ENCODE measurements around the gene OSBP2.

The OSBP2 gene

DNA sequence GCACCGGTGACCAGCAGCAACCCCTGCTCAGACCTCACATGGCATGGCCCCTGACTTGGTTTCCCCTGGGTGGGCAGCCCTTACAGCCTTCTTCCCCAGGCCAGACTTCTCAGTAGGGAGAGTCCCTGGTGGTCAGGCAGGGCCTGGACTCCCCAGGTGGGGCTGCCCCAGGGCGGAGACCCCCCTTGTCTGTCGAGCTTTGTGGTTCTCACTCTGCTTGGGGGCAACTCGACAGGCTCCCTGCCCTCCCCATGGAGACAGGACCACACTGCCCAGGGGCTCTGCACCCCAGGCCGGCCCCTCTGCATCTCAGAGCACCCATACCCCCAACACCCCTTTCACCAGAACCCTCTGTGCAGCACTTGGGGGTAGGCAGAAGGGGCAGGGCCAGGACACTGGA lies 186.2 kb downstream of the OSBP2 start:
- TF ChIP-seq, protein P1, sequence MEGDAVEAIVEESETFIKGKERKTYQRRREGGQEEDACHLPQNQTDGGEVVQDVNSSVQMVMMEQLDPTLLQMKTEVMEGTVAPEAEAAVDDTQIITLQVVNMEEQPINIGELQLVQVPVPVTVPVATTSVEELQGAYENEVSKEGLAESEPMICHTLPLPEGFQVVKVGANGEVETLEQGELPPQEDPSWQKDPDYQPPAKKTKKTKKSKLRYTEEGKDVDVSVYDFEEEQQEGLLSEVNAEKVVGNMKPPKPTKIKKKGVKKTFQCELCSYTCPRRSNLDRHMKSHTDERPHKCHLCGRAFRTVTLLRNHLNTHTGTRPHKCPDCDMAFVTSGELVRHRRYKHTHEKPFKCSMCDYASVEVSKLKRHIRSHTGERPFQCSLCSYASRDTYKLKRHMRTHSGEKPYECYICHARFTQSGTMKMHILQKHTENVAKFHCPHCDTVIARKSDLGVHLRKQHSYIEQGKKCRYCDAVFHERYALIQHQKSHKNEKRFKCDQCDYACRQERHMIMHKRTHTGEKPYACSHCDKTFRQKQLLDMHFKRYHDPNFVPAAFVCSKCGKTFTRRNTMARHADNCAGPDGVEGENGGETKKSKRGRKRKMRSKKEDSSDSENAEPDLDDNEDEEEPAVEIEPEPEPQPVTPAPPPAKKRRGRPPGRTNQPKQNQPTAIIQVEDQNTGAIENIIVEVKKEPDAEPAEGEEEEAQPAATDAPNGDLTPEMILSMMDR (conservative IDR thresholded peaks at IDR 0.05): no peak
- H3K27ac ChIP-seq: no peak overlapping the region

DNA sequence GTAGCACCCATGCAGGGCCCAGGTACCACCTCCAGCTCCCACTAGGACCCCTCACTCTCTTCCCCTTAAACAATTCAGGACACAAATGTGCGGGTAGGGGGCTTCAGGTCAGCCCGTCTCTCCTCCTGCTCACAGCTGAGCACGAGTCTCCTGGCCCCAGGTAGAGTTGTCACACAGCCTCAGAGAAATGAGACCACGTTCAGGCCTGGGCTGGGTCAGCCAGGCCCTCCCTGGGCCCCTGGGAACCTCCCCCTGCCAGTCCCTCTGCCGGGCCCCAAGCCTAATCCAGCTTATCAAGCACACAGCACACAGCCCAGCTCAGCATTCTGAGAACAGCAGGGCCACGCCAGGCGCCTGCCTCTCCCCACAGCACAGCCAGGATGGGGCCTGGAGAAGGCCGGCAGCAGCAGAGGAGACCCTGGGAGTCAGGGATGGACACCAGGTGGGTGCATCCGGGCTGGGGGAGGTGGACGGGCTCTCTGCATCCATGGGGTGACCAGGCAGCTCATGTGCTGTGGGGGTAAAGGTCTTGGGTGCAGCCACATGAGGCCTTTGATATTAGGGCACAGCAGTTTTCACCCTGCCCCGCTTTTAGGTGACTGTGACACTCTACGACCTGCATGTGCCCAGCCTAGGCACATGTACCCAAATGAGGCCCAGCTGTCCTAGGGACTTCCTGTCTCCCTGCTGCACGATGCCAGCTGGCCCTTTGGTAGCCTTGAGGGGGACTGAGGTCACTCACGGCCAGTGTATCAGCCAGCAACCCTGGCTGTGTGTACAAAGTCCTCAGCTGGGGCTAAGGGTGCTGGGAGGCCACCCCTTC lies 186.9 kb downstream of the OSBP2 start:
- no peak overlapping the region for H3K27ac ChIP-seq

DNA sequence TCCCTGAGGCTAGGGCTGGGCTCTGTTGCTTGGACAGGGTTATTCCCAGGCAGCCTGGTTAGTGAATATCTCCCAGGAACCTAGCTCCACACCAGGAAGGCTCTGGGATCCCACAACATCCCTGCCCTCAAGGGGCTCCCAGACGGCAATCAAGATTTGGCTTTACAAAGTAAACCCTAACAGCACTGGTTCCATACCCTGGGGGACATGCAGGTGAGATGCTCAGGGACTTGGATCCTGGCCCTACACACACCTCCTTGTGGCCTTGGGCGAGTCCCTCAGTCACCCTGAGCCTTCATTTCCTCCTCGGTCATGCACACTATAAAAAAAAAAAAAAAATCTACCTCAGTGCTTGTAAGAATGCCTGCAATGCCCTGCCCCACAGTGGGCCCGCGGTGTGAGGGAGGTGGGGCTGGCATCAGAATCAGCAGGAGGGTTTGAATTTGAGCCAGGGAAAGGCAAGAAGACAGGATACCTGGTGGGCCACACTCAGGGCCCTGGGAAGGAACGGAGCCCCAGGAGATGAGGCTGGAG lies 187.6 kb downstream of the OSBP2 start:
- H3K27ac ChIP-seq: no peak overlapping the region
- TF ChIP-seq, protein P1 (conservative IDR thresholded peaks at IDR 0.05): no peak

More for the DNA sequence above, 186.9 kb downstream of the OSBP2 start:
- TF ChIP-seq, protein P1 (conservative IDR thresholded peaks at IDR 0.05): no peak

DNA sequence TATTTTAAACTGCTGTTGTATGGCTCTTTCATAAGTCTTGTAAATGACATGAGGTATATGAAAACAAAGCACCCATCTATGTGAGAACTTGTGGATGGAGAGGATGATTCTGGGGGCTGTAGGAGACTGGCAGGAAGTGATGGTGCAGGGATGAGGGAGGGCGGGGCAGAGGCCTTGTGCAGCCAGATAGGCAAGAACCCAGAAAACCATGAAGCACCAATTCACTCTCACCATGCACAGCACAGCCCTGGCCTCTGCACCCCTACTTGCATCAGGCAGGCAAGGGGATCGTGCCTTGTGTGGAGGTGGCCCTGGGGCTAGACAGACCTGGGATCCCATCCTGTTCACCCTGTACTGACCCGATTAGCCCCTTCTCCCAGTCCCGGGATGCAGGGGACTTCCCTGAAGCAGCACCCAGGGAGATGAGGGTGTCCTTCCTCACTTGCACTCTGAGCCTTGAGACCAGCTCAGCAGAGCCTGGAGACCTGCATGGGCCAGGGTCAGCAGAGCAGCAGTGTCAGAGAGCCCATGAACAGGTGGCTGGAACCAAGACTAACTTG lies 188.4 kb downstream of the OSBP2 start:
- TF ChIP-seq, protein P1 (conservative IDR thresholded peaks at IDR 0.05): no peak
- H3K27ac ChIP-seq: no peak overlapping the region

DNA sequence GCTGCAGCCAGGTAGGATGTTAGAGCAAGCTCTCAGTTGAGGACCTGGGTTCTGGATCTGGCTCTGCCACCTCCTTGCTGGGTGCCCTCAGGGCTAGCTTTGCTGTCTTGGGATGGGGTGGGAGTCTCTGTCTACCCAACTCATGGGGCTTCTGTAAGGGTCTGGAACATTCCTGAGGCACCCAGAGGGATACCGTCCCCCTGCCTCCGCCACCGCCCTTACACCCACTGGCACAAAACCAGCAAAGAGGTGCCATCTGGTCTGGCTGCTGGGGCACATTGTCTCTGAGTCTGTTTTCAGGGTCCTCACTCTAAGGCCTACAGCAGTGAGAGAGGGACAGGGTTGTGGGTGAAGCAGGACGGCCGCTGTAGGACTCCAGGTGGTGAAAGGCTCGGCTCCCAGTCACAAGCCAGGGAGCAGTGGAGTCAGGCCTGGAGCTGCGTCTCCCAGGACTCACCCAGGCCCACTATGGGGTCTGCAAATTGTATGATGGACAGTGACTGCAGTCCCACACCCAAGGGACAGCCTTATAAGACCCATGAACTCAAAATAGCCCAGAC lies 189.0 kb downstream of the OSBP2 start:
- TF ChIP-seq, protein P1 (conservative IDR thresholded peaks at IDR 0.05): no peak
- no peak overlapping the region for H3K27ac ChIP-seq

DNA sequence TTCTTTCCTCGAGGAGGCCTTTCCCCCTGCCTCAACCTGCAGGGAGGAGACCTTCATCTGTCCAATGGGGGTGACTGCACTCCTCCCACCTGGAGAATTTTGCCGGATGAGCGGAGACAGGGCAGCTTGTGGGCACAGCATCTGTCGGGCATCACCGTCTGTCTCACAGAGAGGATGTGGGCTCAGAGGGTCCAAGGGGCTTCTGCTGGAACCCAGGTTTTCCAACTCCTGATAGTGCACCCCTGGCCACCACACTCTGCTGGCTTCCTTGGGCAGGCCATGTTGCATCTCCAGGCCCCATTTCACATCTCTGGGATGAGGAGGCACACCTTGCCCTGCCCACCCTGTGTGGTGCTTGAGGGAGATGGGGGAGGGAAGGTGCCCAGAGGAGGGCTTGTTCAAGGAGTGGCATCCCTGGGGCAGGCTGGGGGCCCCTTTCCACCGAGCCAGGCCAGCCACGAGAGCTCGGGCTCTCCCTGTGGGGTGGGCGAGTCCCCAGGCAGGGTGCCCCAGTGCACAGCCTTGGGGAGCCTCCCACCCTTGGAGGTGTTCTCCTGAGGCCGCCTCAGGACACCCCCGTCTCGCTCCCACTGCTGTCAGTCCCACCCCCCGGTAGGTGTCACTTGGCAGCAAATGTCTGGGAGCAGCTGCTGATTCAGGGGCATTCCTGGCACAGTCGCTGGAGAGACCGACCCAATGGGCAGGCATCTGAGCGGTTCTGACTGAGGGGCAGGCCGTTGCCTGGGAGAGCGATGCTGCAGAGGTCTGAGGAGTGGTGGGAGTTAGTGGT lies 189.7 kb downstream of the OSBP2 start:
- TF ChIP-seq, protein P1 (conservative IDR thresholded peaks at IDR 0.05): no peak
- no peak overlapping the region for H3K27ac ChIP-seq

DNA sequence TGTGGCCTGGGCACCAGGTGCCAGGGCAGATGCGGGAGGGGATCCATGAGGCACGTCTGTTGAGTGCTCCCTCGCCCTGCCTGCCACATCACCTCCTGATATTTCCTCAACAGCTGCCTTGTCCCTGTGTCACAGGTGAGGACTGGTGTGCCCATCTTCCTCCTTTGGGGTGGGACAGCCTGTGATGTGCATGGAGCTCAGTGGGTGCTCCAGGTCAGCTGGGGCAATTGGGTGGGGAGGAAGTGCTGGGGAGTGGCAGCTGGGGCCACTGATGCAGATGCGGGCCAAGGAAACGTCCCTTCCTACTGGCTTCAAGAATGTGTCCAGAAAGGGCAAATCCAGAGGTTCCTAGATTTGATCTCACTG lies 190.3 kb downstream of the OSBP2 start:
- no peak overlapping the region for H3K27ac ChIP-seq
- TF ChIP-seq, protein P1 (conservative IDR thresholded peaks at IDR 0.05): no peak

All from VCaP (cell line).